Measurements from ENCODE around the gene MMP23B.
"Not testable (repeated sequence)": the region's sequence is repeated elsewhere in the genome, so short reads cannot be mapped to it uniquely, and the experiment has no call there.

Gene MMP23B

DNA sequence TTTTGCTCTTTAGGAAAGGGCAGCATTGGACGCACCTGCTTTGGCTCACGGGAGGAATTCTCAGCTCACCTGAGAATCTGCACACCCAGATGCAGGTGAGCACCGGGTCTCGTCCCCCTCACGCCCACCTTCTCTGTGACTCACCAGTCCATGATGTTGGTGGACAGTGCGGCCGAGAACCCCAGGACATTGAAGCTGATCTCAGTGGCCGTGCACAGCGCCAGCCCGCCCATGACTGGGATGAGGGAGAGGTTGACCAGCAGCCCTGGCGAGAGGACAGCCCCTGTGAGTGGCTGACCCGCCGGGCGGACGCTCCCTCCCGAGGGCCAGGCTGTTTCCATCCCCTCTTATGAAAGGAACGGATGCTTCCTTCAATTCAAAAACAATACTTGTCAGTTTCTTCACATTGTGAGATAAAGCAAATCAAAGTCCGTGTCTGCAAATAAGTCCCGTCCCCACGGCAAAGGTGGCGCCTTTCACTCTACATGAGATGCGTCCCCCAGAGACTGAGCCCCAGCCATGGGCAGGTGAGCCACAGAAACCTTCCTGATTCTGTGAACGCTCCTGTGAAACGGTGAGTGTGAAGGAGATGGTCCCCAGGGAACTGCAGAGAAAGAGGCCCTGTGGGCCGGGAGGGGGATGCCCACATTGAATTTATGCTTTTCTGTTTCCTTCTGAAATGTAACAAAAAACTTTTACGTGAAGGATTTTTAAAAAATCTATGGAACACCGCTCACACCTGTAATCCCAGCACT is 39.6 kb downstream of the MMP23B start:
- no peak for DNase-seq

DNA sequence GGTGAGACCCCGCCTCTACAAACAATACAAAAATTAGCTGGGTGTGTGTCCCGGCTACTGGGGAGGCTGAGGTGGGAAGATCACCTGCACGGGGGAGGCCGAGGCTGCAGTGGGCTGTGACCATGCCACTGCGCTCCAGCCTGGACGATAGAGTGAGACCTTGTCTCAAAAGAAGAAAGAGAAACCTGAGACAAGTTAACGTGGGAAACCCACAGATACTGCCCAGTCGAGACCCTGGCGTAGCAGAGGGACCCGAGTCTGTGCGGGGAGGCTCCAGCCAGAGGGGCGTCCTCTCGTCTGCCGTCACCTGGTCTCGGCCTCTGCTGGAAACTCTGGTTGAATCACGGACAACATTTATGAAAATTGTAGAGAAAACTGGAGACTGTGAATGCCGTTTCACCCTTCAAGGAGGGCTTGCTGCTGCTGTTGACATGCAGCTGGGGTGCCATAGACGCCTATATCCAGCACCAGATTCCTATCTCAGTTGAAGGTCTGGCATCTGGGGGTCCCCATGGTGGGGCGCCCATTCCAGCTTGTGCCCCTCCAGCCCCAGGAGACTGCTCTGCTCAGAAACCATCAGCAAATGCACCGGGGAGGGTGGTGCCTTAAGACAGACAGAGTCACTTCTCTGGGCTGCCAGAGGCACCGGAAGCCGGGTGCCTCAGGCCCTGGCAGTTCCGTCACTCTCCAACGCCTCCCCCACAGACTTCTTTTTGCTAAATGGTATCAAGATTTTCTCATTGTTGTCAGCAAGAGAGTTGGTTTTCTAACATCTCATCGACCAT is 40.4 kb downstream of the MMP23B start:
- DNase-seq: no peak

DNA sequence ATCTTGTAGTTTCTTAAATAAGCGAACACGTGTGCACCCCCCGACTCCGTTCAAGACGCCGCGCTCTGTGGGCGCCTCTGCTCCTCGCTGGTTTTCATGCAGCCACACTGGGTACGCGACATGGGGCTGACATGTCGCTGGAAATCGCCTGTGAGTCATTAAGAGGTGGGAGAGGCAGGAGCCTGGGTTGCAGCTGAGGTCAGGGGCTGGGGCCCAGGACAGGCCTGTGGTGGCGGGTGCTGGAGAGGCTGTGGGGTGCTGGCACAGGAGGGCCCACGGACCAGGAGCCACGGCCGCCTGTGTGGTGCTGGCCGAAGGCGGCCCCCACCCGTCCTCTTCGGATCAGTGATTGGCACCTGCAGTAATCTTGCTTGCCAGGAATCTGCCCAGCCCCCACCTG is 42.8 kb downstream of the MMP23B start:
- not testable (repeated sequence) for DNase-seq

DNA sequence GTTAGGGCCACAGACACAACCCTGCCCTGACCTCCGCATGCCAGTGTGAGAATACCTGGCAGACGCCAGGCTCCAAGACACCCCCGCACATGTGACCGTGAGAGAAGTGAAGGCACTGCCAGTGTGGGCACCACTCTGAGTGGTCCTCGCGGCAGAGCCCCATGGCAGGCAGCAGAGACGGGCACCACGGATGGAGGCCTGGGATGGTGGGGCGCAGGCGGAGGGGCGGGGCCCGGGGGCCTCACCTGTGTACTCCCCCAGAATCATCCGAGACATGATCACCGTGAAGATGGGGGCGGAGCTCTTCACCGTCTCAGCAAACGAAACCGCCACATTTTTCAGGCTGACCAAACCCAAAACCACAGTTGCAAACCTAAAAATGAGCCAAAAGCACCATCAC is 43.2 kb downstream of the MMP23B start:
- DNase-seq: not testable (repeated sequence)

DNA sequence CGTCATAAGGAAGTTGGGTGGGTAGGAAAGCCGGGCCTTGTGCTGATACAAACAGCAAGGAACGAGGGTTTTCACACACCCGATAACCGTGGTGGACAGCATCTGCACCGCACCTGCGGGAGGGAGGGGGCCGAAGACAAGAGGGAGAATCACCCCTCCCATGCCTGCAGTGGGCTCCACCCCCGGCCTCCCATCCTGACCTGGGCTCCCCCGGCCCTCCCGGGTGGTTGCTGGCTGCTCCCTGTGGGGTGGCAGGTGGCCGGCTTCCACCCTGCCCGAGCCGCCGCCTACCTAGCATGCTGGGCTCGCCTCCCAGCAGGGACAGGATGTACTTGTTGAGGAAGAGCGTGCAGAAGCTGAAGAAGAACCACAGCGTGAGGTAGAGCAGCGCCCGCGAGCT is 44.1 kb downstream of the MMP23B start:
- not testable (repeated sequence) for DNase-seq

DNA sequence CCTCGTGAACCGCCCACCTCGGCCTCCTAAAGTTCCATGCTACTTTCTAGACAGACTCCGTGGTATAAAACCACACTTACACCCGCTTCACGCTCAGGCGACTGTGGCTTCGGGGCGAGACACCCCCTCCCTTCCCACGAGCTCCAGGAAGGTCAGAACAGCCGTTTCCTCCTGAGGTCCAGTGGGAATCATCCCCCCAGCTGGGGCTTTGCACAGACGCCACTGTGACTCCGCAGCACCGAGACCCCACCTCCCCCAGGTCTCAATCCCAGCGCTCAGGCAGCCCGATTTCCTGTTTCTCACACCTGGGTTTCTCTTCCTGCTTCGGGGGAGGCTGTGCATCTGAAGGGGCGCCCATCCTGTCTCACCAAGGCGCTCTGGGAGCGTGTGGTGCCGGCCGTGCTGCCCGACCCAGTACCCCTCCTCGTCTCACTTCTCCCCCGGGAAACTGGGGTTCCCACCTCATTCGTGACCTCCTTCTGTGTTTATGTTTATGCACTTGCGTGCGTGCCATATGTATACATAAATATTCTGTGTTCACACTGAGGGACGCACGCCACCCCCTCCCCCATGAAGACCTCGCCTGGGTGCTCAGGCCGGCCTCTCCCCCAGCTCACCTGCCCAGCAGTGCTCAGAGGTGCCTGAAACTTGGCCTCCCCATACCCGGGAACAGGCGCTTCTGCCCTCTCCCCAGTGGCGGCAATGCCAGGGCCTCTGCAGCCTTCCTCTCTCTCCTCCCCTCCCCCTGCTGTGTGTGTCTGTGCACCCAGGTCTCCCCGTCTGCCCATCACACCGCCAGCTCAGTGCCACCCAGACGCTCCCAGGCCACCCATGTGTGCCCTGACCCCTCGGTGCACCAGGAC is 46.0 kb downstream of the MMP23B start:
- DNase-seq: peak; percentile 40

DNA sequence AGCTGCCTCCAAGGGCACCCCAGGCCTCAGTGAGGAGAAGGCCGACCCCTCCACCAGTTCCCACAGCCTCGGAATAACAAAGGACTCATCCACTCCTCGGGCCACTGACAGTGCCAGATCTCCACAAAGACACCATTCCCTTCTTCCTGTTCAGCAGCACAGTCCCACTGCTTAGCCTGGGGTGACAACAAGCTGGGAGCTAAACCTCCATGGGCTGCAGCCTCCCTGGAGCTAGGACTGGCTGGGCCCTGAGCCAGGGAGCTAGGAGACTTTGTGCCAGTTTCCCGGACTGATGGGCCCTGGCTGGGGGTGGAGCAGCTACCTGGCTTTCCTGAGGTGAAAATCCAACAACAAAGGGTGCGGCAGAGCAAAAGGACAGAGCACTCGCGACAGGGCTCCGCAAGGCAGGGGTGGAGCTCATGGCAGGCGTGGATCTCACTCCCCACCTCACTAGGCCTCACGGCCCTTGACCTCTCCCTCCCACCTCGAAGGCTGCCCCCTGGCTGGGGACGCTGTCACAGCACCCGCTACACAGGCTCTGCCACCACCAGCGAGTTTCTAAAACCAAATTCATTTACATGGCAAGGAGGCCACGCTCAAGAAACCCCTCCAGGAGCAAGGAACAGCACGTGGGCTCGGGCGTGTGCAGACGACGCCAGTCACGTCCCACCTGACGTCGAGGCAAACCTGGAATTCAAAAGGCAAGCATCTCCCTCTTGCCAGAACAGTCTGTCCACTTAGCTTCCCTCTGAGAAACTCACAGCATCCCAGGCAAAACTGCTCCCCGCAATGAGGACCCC is 46.8 kb downstream of the MMP23B start:
- peak; percentile 46 for DNase-seq

DNA sequence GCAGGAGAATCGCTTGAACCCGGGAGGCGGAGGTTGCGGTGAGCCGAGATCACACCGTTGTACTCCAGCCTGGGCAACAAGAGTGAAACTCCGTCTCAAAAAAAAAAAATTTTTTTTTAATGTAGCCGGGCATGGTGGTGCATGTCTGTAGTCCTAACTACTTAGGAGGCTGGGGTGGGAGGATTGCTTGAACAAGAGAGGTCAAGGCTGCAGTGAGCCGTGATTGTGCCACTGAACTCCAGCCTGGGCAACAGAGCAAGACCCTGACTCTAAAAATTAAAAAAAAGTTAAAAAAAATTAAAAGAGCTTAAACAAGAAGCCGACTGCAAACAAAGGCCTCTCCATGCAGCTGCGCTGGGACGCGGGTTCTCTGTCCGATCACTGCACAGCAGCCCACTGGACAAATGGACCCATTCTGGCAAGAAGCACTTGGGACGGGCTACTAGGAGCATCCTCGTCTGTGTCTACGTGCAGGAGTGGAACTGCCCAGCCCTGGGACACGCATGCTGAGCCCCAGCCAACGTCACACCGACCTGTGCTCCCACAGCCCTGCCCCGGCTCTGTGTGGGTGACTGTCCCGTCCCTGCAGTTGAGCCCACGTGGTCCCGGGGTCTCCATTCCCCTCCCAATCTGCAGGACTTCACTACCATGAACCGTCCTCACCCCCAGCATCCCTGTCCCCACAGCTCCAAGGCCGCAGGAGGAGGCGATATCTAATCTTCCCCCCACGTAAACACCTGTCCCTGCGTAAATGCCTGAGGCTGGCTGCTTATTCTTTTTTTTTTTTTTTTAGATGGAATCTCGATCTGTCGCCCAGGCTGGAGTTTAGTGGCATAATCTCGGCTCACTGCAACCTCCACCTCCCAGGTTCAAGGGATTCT is 48.3 kb downstream of the MMP23B start:
- no peak for DNase-seq

DNA sequence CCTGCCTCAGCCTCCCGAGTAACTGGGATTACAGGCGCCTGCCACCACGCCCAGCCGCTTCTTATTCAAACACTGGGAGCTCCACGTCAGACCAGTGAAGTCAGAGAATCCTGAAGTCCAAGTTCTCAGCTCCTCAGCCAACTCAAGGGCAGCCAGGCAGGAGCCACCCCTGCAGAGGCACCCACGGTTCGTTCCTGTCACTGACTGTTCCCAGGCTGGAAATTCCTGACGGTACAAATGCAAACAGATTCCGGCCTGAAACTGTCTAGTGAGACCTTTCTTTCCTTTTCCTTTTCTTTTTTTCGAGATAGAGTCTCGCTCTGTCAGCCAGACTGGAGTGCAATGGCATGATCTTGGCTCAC is 48.9 kb downstream of the MMP23B start:
- no peak for DNase-seq

DNA sequence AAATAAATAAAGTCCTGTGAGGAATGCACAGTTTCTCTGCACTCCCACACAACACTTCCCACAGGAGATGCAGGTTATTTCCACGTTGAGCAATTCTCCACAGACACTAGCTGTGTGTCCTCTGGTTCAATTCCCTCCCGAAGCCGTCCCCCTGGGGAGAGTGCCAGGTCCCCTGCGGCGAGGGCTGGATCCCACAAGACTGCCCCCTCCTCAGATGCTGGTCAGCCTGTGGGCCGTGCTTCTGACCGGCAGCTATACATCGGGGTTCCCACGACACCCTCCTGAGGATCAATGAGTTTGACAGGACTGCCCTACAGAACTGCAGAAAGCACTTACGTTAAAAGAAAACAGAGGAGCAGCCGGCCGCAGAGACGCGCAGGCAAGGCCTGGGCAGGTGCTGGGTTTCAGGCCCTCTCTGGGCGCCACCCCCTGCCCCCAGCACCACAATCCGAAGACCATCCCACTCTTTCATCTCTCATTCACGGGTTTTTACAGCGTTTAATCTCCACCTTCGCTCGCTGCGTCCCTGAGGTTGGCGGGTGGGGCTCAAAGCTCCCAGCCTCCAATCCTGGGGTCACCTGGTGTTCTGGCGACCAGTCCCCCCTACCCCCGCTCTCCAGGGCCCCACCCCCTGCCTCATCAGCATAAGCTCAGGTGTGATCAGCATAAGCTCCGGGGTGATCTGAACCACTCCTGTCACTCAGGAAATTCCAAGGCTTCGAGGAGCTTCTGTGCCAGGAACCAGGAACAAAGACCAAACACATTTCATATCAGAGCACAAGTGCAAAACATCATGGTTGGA is 51.3 kb downstream of the MMP23B start:
- DNase-seq: no peak
